ENCODE results near the gene ROR2.

ROR2 gene

DNA sequence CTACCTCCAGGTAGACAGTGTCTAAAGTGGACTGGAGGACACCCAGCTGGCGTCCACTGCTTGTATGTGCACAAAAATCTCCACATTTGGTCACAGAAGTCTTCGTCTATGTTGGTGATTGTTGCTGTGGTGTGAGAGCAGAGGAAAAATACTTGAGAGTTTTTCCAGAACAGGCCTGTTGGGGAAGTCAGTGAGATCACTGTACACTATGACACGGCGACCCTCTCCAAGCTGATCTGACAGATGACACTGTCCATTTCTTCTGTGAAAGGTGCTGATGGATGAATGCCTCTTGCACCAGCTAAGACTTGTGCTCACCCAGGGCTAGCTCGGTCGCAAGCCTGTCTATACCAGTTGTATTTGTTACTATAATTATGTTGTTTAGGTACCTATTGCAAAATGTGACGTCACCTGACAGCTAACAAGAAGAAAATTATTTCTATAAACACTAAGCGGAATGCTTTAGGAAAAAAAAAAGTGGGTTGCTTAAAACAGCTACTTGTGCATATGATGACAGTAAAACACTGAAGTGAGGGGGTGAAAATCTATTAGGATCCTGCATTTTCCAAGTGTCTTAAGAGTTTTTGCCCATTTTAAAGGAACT lies 142.3 kb downstream of the ROR2 start:
- Histone ChIP-seq H3K27ac (ENCODE audit: low read depth, low read length) (no peak overlapping the region), H4K20me1 (ENCODE audit: low read depth, low read length) (no peaks in the 10 kb centered on the region), H3K9me3 (ENCODE audit: insufficient read depth, low read length) (no peaks in the 10 kb centered on the region), H3K27me3 (ENCODE audit: low read length) (no peaks in the 10 kb centered on the region), H3K9me2 (replicated peaks; ENCODE audit: insufficient read depth, low read length) (no peaks in the 10 kb centered on the region), H3K4me3 (ENCODE audit: insufficient read depth, low read length, poor library complexity, severe bottlenecking) (no peak overlapping the region), H3K9ac (ENCODE audit: low read length) (no peak overlapping the region), H3F3A (ENCODE audit: insufficient read depth) (no peaks in the 10 kb centered on the region), H3K79me2 (ENCODE audit: insufficient read depth, low read length) (no peaks in the 10 kb centered on the region), H3K36me3 (ENCODE audit: low read length) (no peaks in the 10 kb centered on the region), H3K4me2 (ENCODE audit: low read depth, low read length, poor library complexity, severe bottlenecking) (no peak overlapping the region), H2AFZ (ENCODE audit: low read depth, low read length, severe bottlenecking) (no peak overlapping the region)
- TF ChIP-seq EZH2phosphoT487 (conservative IDR thresholded peaks at IDR 0.05; ENCODE audit: low read length): no peak
- TF ChIP-seq, protein P1, sequence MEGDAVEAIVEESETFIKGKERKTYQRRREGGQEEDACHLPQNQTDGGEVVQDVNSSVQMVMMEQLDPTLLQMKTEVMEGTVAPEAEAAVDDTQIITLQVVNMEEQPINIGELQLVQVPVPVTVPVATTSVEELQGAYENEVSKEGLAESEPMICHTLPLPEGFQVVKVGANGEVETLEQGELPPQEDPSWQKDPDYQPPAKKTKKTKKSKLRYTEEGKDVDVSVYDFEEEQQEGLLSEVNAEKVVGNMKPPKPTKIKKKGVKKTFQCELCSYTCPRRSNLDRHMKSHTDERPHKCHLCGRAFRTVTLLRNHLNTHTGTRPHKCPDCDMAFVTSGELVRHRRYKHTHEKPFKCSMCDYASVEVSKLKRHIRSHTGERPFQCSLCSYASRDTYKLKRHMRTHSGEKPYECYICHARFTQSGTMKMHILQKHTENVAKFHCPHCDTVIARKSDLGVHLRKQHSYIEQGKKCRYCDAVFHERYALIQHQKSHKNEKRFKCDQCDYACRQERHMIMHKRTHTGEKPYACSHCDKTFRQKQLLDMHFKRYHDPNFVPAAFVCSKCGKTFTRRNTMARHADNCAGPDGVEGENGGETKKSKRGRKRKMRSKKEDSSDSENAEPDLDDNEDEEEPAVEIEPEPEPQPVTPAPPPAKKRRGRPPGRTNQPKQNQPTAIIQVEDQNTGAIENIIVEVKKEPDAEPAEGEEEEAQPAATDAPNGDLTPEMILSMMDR (IDR thresholded peaks at IDR 0.05; ENCODE audit: insufficient read depth, low read length, poor library complexity, severe bottlenecking): no peak

DNA sequence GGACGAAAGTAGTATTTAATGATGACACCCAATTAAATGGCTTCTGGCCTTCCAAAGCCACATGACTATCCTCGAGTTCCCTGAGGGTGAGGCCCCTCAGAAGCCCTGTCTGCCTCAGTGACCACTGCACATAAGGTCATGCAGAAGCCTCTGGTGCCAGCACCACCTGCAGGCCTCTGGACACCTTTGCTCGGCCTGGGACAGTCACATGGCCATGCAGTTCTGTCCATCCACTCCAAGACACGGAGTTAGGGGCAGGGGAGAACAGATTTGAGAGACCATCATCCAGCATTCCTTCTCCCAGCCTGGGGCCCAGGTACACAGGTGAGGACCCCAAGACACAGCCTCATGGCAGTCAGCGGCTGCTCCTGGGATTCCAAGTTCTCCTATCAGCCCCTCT lies 145.0 kb downstream of the ROR2 start:
- Histone ChIP-seq H3K27me3 (ENCODE audit: low read length) (no peaks in the 10 kb centered on the region), H3K9ac (ENCODE audit: low read length) (no peak overlapping the region), H3K4me2 (ENCODE audit: low read depth, low read length, poor library complexity, severe bottlenecking) (no peak overlapping the region), H3K4me3 (ENCODE audit: insufficient read depth, low read length, poor library complexity, severe bottlenecking) (no peak overlapping the region), H3K79me2 (ENCODE audit: insufficient read depth, low read length) (no peaks in the 10 kb centered on the region), H3K27ac (ENCODE audit: low read depth, low read length) (no peak overlapping the region), H3K9me3 (ENCODE audit: insufficient read depth, low read length) (no peaks in the 10 kb centered on the region), H3K36me3 (ENCODE audit: low read length) (no peaks in the 10 kb centered on the region), H3F3A (ENCODE audit: insufficient read depth) (no peaks in the 10 kb centered on the region), H4K20me1 (ENCODE audit: low read depth, low read length) (no peaks in the 10 kb centered on the region), H3K9me2 (replicated peaks; ENCODE audit: insufficient read depth, low read length) (no peaks in the 10 kb centered on the region), H2AFZ (ENCODE audit: low read depth, low read length, severe bottlenecking) (no peak overlapping the region)
- TF ChIP-seq EZH2phosphoT487 (conservative IDR thresholded peaks at IDR 0.05; ENCODE audit: low read length): no peak
- TF ChIP-seq, protein P1 (IDR thresholded peaks at IDR 0.05; ENCODE audit: insufficient read depth, low read length, poor library complexity, severe bottlenecking): no peak

DNA sequence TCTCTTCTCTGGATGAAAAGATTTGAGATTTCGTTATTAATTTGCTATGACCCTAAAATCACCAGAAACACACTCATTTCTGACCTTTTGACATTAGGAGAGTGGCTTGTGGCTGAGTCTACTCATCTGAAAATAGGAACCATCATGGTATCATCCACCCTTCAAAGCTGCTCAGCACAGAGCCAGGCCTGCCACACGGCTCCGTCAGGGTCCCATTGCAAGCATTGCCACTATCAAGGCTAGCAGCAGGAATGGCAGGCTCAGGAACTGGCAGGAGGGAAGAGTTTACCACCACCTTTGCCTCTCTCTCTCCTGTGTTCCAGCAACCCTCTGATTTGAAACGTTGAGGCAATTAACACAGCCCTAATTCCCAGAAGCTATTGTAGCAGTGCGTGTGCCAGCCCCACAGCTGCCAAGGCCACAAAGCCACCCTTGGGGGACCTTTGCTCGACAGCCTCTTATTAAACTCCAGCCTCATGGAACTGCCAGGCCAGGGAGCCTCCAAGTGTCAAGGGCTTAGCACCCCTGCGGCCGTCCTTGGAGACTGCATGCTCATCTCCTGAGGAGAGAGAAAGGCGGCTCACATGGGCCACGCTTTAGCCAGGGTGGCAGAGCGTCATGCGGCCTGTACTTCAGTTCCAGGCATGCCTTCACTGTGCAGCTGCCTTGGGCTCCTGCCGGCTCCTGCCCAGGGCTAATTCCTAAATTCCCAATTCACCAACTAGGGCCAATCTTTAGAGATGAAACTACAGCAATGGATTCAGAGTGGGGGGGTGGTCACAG lies 145.9 kb downstream of the ROR2 start:
- Histone ChIP-seq H3K9me3 (ENCODE audit: insufficient read depth, low read length) (no peaks in the 10 kb centered on the region), H3K9ac (ENCODE audit: low read length) (no peak overlapping the region)

More for the DNA sequence above, 145.9 kb downstream of the ROR2 start:
- no peaks in the 10 kb centered on the region for H3K27me3 ChIP-seq (ENCODE audit: low read length)
- H2AFZ ChIP-seq (ENCODE audit: low read depth, low read length, severe bottlenecking): no peak overlapping the region
- H3K9me2 ChIP-seq (replicated peaks; ENCODE audit: insufficient read depth, low read length): no peaks in the 10 kb centered on the region
- no peak for TF ChIP-seq EZH2phosphoT487 (conservative IDR thresholded peaks at IDR 0.05; ENCODE audit: low read length)
- TF ChIP-seq, protein P1 (IDR thresholded peaks at IDR 0.05; ENCODE audit: insufficient read depth, low read length, poor library complexity, severe bottlenecking): no peak
- no peaks in the 10 kb centered on the region for H3K36me3 ChIP-seq (ENCODE audit: low read length)
- H3K4me3 ChIP-seq (ENCODE audit: insufficient read depth, low read length, poor library complexity, severe bottlenecking): no peak overlapping the region
- no peaks in the 10 kb centered on the region for H3F3A ChIP-seq (ENCODE audit: insufficient read depth)
- H3K27ac ChIP-seq (ENCODE audit: low read depth, low read length): no peak overlapping the region
- no peaks in the 10 kb centered on the region for H4K20me1 ChIP-seq (ENCODE audit: low read depth, low read length)
- no peak overlapping the region for H3K4me2 ChIP-seq (ENCODE audit: low read depth, low read length, poor library complexity, severe bottlenecking)
- no peaks in the 10 kb centered on the region for H3K79me2 ChIP-seq (ENCODE audit: insufficient read depth, low read length)
